Parathyroid adenoma (tissue), 2 donors: ENCODE data around the gene FES.
A peak's percentile ranks its signal among the peaks of the same experiment; 100 is the strongest.
"Not testable (repeated sequence)": the region's sequence is repeated elsewhere in the genome, so short reads cannot be mapped to it uniquely, and the experiment has no call there.

Experiments used
- H2AFZ ChIP-seq: fragments of 300-600 bp; sonication (generic); one replicate; pipeline ENCODE4 v1.7.0; 2017; ENCODE audit warnings: antibody characterized with exemption, mild to moderate bottlenecking
- H3K27ac ChIP-seq: fragments of 300-600 bp; sonication (generic); one replicate; pipeline ENCODE4 v1.7.0; 2017
- H3K27me3 ChIP-seq: fragments of 300-600 bp; sonication (generic); one replicate; pipeline ENCODE4 v1.7.0; 2017; ENCODE audit warnings: low read length; ENCODE audit not compliant: control insufficient read depth, insufficient read depth
- H3K36me3 ChIP-seq: fragments of 300-600 bp; sonication (generic); one replicate; pipeline ENCODE4 v1.7.0; 2017; ENCODE audit warnings: low read length; ENCODE audit not compliant: control insufficient read depth, insufficient read depth
- H3K4me1 ChIP-seq: fragments of 300-600 bp; sonication (generic); one replicate; pipeline ENCODE4 v1.7.0; 2017; ENCODE audit warnings: control low read depth
- H3K4me2 ChIP-seq: fragments of 300-600 bp; sonication (generic); one replicate; pipeline ENCODE4 v1.7.0; 2017; ENCODE audit warnings: low read length
- H3K4me3 ChIP-seq: fragments of 300-600 bp; sonication (generic); one replicate; pipeline ENCODE4 v1.7.0; 2017; ENCODE audit warnings: low read depth, low read length
- H3K79me2 ChIP-seq: fragments of 300-600 bp; sonication (generic); one replicate; pipeline ENCODE4 v1.7.0; 2017; ENCODE audit warnings: control low read depth
- H3K9ac ChIP-seq: fragments of 300-600 bp; sonication (generic); one replicate; pipeline ENCODE4 v1.7.0; 2017; ENCODE audit warnings: mild to moderate bottlenecking
- H3K9me3 ChIP-seq: fragments of 300-600 bp; sonication (generic); one replicate; pipeline ENCODE4 v1.7.0; 2017; ENCODE audit warnings: low read length; ENCODE audit not compliant: control insufficient read depth
- CTCF ChIP-seq: fragments of 300-600 bp; sonication (generic); IDR thresholded peaks from one replicate; pipeline ENCODE4 v1.7.0; 2017; ENCODE audit warnings: antibody characterized with exemption, mild to moderate bottlenecking
- donor health status: primary hyperparathyroidism.

FES gene

GRCh38 chr15:90924375-90924774 lies 40.1 kb downstream of the FES start:
- no peak overlapping the region for H3K4me2 ChIP-seq
- no peaks in the 10 kb centered on the region for H3K9me3 ChIP-seq
- H3K4me3 ChIP-seq = no peak overlapping the region
- no peak overlapping the region for H3K27ac ChIP-seq
- H3K9ac ChIP-seq = no peak overlapping the region
- H3K27me3 ChIP-seq = no peaks in the 10 kb centered on the region
- H3K36me3 ChIP-seq = no peaks in the 10 kb centered on the region
- no peaks in the 10 kb centered on the region for H3K4me1 ChIP-seq
- H2AFZ ChIP-seq = no peak overlapping the region
- H3K79me2 ChIP-seq = no peaks in the 10 kb centered on the region
- no peak for TF ChIP-seq CTCF

- not testable (repeated sequence) for H3K4me1 ChIP-seq, H3K4me2 ChIP-seq, H3K27ac ChIP-seq, H3K27me3 ChIP-seq, H3K9ac ChIP-seq, H2AFZ ChIP-seq, H3K36me3 ChIP-seq, H3K9me3 ChIP-seq, H3K79me2 ChIP-seq, H3K4me3 ChIP-seq
Observed at GRCh38 chr15:90926766-90927165, 42.5 kb downstream of the FES start.

GRCh38 chr15:90928106-90928505 lies 43.8 kb downstream of the FES start:
- H3K9ac ChIP-seq, H3K36me3 ChIP-seq, H2AFZ ChIP-seq, H3K9me3 ChIP-seq, H3K79me2 ChIP-seq, H3K4me1 ChIP-seq, H3K27me3 ChIP-seq, H3K27ac ChIP-seq, H3K4me2 ChIP-seq, H3K4me3 ChIP-seq: not testable (repeated sequence)

GRCh38 chr15:90929246-90930019 lies 45.1 kb downstream of the FES start:
- peak overlapping the region; percentile 83 for H3K27ac ChIP-seq
- H3K4me2 ChIP-seq = peak overlapping the region; percentile 70
- peak overlapping the region; percentile 60 for H3K4me3 ChIP-seq
- H3K79me2 ChIP-seq = no peaks in the 10 kb centered on the region
- peak overlapping the region; percentile 88 for H2AFZ ChIP-seq
- no peaks in the 10 kb centered on the region for H3K27me3 ChIP-seq
- TF ChIP-seq CTCF = no peak
- H3K36me3 ChIP-seq = no peaks in the 10 kb centered on the region
- peaks cover 6% of the 10 kb centered on the region for H3K4me1 ChIP-seq
- no peaks in the 10 kb centered on the region for H3K9me3 ChIP-seq
- H3K9ac ChIP-seq = no peak overlapping the region

- no peak overlapping the region for H3K9ac ChIP-seq
- H2AFZ ChIP-seq = no peak overlapping the region
- no peak overlapping the region for H3K4me3 ChIP-seq
- peaks cover 6% of the 10 kb centered on the region for H3K4me1 ChIP-seq
- no peaks in the 10 kb centered on the region for H3K36me3 ChIP-seq
- H3K27ac ChIP-seq = peak overlapping the region; percentile 83
- no peaks in the 10 kb centered on the region for H3K27me3 ChIP-seq
- peak overlapping the region; percentile 95 for H3K4me2 ChIP-seq
- H3K9me3 ChIP-seq = no peaks in the 10 kb centered on the region
- no peaks in the 10 kb centered on the region for H3K79me2 ChIP-seq
- no peak for TF ChIP-seq CTCF
Observed at GRCh38 chr15:90930861-90931574, 46.7 kb downstream of the FES start.
